HG03460 (cell line): Measurements from ENCODE around the gene CXorf58.
"Not testable (repeated sequence)": the region's sequence is repeated elsewhere in the genome, so short reads cannot be mapped to it uniquely, and the experiment has no call there.

Experiments
- ATAC-seq: cut with Tn5 transposase; IDR thresholded peaks from one replicate; pipeline ENCODE4 v1.9.1; 2021; ENCODE audit not compliant: unreplicated experiment

CXorf58 gene, protein sequence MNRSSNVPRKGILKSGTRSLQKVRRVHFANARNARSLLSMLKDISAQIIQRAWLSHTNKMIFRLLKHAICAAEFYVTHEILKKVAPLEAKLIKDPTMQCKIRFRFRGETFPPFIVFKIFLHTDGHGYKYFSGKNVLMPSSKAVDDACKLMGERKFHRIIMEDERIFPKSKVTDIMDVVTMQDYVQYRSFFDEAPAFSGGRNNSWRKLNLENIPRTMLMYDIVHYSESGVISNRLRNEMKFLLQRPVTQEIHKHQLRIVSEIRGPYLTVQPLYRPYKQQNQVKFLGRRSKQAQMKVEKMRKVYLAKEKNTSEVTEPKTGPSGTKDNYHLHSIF

DNA sequence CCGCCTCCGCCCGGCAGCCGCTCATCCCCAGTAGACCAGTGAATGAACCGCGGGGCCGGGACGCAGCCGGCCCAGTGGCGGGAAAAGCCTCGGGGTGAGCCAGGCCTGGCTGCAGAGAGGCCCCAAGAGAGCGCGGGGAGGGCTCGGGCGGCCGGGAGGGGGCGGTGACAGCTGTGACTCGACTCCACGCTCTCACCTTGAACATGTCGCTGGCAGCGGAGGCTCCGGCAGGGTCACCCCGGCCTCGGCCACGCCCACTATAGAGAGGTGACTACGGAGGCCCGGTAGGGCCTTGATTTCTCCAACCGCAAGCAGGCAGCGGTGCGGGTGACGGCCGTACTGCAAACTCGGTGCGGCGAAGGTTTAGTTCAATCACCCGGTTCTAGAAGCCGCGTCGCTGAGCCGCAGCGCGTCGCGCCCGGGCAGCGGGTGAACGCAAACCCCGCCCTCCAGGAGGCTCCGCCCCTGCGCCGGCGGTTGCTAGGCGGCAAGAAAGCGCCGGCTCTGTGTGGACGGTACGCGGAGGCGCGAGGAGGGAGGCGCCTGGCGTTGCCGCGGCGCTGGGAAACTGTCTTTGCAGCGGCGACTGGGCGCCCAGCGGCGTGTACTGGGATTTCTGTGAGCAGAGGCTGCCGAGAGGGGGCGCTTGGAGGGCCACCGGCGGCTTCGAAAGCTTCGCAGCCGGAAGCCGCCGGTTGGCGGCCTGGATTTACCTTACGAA lies at the start of gene CXorf58, which contains the start of gene APOO:
Gene CXorf58 (plus strand): TSS at position 509 of the 721 bp plus-strand sequence. CDS start 2,297 bp downstream, outside the sequence.
Gene APOO (minus strand): TSS at position 441 of the 721 bp plus-strand sequence. CDS start 236 bp downstream, at position 205.
- ATAC-seq, result peak; percentile 90

DNA sequence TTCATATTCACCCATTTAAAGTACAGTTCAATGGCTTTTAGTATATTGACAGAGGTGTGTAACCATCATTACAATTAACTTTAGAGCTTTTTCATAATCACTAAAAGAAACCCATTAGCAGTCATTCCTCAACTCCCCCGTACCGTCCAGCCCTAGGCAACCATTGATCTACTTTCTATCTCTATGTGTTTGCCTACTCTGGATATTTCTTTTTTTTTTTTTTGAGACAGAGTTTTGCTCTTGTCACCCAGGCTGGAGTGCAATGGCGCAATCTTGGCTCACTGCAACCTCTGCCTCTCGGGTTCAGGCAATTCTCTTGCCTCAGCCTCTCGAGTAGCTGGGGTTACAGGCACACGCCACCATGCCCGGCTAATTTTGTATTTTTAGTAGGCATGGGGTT lies 48.6 kb upstream of the CXorf58 start:
- not testable (repeated sequence) for ATAC-seq

DNA sequence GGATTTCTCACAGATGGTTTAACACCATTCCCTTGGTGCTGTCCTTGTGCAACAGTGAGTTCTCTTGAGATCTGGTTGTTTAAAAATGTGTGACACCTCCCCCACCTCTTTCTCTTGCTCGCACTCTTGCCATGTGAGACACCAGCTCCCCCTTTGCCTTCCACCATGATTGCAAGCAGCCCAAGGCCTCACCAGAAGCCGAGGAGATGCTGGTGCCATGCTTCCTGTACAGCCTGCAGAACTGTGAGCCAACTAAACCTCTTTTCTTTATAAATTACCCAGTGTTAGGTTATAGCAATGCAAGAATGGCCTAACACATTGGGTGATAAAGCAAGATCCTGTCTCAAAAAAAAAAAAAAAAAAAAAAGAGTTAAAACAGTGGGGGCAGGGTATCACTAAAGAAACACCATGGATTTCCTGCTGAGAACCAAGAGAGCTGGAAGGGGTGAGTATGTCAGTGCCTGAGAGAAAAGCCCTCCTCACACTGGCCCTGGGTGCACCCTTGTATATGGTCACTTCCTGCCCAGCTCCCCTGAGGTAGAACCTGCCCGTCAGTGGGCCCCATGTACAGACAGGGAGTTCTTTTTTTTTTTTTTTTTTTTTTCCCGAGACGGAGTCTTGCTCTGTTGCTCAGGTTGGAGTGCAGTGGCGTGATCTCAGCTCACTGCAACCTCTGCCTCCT lies 46.5 kb upstream of the CXorf58 start:
- ATAC-seq, result no peak

DNA sequence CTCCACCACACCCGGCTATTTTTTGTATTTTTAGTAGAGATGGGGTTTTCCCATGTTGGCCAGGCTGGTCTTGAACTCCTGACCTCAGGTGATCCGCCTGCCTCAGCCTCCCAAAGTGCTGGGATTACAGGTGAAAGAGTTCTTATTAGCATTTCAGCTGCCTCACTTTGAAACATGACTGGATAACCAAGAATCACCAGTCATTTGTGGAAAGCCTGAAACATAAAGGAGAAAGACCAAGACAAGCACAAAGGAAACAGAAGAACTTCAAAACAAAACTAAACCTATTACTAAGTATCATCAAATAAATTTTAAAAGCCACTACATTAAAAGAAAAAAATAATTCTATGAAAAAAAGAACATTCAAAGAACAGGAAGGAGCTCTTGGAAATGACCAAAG lies 45.9 kb upstream of the CXorf58 start:
- not testable (repeated sequence) for ATAC-seq

DNA sequence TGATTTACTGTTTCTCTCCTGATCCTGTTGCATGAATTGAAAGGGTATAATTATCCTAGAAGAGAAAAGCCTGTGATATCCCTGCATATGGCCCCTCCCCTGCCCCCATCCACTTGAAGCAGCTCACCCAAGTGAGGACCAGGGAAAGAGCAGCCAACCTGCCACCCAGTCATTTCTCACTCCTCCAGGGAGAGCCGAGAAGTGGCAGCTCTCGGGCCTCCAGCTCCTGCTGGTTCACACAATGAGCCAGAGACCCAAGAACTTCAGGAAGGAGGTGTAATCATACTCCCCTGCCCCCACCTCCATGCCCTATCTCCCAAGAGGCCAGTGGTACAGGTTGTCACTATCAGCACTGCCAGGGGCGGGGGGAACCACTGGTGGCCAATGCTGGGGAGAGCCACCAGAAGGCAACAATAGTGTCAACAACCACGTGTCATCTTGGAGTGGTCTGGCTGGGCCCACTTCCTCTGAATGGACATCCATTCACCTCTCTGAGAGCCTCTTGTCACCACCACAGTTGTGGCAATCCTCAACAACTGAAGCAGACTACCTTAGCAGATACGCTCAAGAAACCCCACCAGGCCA lies 43.0 kb upstream of the CXorf58 start:
- no peak for ATAC-seq

DNA sequence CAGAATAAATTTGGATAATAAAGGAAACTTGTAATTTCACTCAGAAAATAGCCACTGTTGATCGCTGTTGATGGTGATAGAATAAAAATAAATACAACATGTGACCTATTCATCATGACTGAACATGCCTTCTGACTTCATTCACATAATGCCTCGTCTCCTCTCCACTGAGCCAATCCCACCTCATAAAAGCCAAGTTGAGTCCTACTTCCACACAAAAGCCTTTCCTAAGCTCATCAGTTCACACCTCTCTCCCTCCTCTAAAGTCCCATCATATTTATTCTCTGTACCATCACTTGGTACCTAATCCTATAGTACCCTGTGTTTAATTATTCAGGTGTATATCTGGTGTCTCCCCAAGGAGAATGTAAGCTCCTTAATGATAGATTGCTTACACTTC lies 37.8 kb upstream of the CXorf58 start:
- ATAC-seq, result no peak

DNA sequence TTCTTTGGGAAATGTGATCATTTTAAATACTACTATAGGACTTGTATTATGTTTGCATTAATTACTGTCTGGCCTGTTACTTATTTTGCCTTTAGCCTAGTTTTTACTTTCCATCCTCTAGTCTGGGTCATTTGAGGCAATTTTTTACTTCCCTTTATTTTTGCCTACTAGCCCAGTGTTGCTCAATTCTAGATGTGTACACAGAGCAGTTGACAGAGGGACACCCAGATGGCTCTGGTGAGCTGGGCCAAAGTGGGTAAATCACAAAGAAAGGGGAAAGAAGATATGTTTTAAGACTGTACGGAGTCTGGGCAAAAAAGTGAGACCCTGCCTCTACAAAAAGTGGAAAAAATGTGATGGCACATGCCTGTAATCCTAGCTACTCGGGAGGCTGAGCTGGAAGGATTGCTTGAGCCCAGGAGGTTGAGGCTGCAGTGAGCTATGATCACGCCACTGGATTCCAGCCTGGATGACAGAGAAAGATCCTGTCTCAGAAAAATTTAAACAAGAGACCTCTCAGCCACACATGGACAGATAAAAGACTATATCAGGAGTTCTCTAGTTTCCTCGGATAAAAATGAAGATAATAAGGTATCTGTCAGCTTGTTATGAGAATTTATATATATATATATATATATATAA lies 35.8 kb upstream of the CXorf58 start:
- no peak for ATAC-seq

DNA sequence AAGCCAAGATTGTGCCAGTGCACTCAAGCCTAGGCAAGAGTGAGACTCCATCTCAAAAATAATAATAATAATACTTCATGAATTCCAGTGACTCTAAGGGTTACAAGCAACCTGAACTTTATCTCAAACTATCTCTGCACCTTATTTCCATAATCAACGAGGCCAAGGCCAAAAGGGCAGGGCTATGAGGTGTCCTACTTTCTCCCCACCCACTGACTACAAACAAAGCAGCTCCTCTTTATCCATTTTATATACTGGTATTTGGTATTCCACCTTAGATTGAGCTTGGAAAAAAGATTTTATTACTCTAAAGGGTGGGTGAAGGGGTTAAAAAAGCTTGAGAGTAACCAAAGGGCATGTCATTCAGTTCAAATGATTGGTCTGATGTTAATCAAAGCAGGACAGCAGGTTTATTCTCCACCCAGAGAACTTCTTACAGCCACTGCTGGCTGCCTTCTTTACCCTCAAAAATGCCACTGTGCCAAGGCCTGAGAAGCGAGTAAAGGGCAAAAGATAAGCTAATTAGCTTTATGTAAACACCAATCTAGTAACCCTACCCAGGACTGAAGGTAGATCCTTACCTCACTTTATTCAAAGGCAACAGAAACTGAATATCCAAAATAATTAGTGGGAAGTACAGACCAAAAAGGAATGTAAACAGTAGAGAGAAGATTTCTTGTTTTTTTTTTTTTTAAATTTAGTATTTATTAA lies 28.3 kb upstream of the CXorf58 start:
- no peak for ATAC-seq

DNA sequence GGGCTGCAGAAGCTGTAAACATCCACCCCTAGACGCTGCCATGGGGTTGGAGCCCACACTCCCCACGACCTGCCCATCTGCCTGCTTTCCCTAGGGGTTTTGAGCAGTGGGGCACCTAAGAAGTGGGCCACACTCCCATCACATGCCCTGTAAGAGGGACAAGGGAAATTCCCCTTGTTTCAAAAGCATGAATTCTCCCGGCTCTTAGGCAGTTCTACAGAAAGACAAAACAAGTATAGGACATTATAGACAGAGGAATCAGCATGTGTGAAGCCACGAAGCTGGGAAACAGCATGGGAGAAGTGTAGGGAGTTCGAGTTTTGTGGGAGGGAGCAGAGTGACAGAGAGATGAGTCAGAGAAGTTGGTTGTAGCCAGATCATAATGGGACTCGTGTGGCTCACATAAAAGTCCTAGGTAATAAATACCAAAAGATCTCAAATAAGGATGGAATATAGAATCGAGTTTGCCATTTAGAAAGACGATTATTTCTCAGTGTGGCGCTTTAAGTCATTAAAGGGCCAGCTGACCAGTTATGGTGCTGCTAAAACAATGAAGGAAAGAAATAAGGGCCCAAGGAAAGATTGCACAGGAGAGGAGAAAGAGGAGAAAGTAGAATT lies 24.0 kb upstream of the CXorf58 start:
- no peak for ATAC-seq

DNA sequence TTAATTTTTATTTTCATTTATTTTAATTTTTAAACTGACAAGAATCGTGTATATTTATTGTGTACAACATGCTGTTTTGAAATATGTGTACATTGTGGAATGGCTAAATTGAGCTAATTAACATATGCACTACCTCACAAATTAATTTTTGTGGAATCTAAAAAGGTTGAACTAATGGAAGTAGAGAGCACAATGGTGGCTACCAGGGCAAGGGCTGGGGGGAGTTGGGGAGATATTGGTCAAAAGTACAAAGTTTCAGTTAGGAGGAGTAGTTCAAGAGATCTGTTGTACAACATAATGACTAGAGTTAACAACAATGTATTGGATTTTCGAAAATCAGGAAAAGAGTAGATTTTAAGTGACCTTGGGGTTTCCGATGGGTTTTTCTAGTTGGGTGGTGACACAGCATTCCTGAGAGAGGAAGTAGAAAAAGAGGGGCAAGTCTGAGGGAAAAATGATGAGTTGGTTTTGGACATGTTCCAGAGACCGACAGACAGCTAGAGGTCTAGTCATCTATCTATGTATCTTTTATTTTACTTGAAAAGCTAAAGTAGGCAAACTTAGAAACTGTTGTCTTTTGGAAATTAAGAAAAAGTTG lies 23.3 kb upstream of the CXorf58 start:
- ATAC-seq, result no peak

DNA sequence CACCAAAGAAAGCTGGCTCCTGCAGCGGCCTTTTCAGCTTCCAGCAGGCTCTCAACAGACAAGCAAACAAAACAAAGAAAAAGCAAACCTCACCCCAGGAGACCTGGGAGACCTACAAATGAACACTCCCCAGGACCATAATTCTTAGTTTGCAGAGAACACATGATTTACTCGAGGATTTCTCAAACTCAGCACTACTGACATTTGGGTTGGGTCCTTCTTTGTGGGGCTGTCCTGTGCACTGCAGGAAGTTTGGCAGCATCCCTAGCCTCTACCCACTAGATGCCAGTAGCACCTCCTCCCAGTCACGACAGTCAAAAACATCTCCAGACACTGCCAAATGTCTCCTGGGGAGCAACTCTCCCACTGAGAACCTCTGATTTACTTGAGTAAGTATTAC lies 22.0 kb upstream of the CXorf58 start:
- ATAC-seq, result no peak

DNA sequence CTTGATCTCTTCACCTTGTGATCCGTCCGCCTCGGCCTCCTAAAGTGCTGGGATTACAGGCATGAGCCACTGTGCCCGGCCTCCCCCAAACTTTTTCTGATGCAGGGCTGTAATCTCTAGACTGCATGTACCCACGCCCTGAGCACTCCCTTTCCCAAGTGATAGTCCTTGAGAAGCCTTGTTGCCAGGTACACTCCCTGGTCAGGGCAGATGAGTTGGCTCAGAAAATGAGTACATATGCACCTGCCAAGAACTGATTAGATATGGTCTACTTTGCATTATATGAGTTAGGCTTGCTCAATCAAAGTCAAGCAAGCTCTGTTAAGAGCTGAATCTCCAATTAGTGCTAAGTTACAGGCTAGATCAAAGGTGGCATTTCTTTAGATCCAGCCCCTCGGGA lies 20.4 kb upstream of the CXorf58 start:
- ATAC-seq, result no peak

DNA sequence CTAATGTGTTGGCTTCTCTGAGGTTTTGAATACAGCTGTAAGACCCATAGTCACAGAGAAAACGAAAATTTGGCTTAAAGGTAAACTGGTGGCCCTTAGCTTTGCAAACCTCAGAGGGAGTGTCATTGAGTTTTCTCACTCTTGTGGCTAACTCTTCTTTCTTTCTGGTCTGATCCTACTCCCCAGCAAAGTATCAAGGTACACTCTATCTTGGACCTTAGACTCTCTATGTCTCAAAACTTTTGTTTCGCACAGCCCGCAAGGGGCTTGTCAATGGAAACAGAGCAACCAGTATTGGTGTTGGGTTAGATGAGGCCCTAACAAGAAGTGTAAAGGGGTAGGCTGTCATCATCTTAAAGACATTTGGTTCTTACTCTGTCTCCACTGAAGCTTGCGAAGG lies 19.9 kb upstream of the CXorf58 start:
- no peak for ATAC-seq

DNA sequence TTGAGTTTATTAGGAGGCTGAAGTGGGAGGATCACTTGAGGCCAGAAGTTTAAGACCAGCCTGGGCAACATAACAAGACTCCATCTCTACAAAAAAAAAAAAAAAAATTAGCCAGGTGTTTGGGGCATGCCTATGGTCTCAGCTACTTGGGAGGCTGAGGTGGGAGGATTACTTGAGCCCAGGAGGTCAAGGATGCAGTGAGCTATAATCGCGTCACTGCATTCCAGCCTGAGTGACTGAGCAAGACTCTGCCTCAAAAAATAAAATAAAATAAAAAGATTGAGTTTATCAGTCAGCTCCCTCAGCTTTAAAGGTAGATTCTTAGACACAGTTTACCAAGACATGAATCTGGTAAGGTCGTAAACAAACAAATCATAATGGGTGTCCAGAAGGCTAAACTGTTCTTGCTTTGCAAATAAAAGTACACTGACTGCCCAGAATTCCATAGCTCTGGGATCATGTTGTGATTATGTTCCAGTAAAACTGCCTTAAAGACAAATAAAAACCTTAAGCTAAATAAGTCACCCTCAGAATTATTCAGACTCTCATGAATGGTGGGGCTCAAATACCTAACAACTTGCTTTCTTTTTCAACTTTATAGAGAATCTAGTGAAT lies 18.8 kb upstream of the CXorf58 start:
- no peak for ATAC-seq

DNA sequence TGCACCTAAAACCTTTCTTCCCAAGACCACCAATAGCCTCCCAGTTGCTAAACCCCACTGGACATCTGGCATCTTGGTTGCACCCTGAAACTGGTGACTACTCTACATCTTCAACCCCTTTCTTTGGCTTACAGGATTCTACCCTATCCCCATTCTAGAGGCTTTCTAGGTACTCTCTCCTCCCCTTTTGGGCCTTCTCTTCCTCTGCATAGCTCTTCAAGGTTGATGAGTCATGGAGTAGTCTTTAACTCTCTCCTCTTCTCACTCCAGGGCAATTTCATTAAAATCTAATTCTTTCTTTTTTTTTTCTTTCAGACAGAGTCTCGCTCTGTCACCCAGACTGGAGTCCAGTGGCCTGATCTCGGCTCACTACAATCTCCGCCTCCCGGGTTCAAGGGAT lies 16.9 kb upstream of the CXorf58 start:
- ATAC-seq, result no peak

DNA sequence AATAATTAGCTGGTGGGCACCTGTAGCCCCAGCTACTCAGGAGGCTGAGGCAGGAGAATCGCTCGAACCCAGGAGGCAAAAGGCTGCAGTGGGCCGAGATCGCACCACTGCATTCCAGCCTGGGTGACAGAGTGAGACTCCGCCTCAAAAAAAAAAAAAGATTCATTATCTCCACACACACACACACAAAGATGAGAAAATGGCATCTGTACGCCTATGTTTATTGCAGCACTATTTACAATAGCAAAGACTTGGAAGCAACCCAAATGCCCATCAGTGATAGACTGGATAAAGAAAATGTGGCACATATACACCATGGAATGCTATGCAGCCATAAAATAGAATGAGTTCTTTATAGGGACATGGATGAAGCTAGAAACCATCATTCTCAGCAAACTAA lies 12.8 kb upstream of the CXorf58 start:
- not testable (repeated sequence) for ATAC-seq

DNA sequence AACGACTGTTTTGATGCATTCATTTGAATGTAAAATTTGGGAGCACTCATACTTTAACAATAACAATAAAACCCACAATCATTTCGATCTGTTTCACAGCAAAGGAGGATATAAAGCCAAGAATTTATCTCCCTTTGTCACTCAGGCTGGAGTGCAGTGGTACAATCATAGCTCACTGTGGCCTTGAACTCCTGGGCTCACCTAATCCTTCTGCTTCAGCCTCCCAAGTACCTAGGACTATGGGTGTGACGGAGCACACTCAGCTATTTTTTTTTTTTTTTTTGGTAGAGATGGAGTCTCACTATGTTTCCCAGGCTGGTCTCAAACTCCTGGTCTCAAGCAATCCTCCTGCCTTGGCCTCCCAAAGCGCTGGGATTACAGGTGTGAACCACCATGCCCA lies 11.3 kb upstream of the CXorf58 start:
- ATAC-seq, result not testable (repeated sequence)

DNA sequence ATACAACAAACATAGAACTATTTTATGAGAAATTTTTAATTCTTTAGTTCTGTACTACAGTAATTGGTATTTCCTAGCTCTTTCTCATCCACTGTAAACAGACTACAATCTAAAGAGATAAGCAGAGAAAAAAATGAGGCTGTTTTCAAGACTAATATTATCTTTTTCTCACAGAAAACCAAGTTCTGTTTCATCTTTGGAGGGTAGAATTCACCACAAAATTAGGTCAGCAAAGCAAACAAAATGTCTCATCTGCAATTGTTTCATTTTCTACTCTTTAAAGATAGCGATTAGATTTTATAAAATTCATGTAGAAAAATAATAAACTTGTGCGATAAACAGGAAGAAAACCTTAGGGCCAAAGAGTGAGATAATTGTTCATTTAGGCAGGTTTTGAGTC lies 10.8 kb upstream of the CXorf58 start:
- no peak for ATAC-seq

DNA sequence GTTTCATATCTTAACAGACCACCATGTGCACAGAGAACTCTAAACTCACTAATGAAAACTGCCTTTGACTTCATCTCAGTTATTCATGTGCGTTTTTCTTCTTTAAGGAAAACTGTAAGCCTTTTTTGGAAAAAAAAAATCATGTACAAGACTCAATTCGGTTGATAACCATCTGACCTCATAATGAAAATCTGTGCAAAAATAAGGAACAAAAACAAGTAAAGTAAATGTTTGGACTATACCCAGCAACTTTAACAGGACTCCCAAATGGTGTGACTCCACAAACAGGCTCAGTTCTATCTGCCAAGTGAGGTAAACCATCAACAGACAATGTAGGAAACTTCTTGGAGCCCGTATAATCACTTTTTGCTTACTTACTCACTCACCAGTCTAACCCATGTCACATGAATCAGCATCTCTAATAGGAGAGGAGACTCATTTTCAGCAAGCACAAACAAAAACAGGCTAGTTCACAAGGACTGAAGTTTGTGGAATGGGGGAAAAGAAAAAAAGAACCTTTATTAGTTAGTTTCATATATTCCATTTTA lies 9.3 kb upstream of the CXorf58 start:
- ATAC-seq, result no peak
